Measurements from ENCODE around the gene FLVCR1. TPM values are rescaled to one million over a fixed set of nuclear protein-coding genes. Genes with fewer than 3 reads are reported as not detected.
A peak's percentile ranks its signal among the peaks of the same experiment; 100 is the strongest.

The FLVCR1 gene
- total and polyA plus RNA-seq, 9 of the 15 experiments (the other 6 are each of a cell fraction or from before 2014, with no cell fraction given) = 5.2 to 18.0 (median 12.5) TPM

DNA sequence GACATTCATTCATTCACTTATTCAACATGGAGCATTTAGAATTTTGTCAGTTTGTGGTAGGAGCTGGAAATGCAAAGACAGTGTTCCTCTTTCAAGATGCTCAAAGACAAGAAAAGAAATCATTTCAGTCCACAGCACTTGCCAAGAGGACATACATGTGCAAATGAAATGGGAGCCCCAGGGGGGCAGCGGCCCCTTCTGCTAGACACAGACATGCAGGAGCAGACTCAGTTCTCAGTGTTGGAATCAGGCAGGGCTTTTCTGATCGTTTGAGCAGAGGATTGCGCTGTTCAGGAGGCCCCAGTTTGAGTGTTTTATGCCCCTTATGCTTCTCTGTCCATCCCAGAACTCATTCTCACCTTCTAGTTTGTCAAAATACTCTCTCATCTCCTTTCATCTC lies 56.7 kb downstream of the FLVCR1 start:
- no peaks in the 10 kb centered on the region for H3K79me2 ChIP-seq (ENCODE audit: control insufficient read depth, insufficient read depth, low read length)
- ATAC-seq (no peak; the same call in 2 of the 3 replicates), FAIRE-seq (no peak), DNase-seq (ENCODE audit: extremely low read depth in 1 of 4, low spot score in 3 of 4) (no peak)
- 0 out of 2 replicates have a peak overlapping the region, but pooled peaks have one; percentile 38 for H2AFZ ChIP-seq (ENCODE audit: low read depth, low read length)
- H3K4me3 ChIP-seq = no peak overlapping the region
- no peaks in the 10 kb centered on the region for H3K9me1 ChIP-seq (ENCODE audit: control insufficient read depth, insufficient read depth, low read length)
- intact Hi-C loops (cut with micrococcal nuclease) = loop anchor here (2.0 to 10.0 kb wide), 7 partner anchors 57 to 440 kb away; partner anchors contain the start of genes BATF3 and FLVCR1
- H3K4me2 ChIP-seq (ENCODE audit: insufficient read depth, low read length) = no peak overlapping the region
- no peak overlapping the region for H3K9ac ChIP-seq (ENCODE audit: insufficient read depth in 1 of 2, low read depth in 2 of 2, low read length in 2 of 2)
- CTCF ChIA-PET (ENCODE audit: low intra/inter-chr PET ratio) = interaction anchor here (1.8 kb wide), 1 partner anchor 100 kb away, joined by 9 read pairs; no protein-coding TSS in a partner anchor
- no peaks in the 10 kb centered on the region for H3K36me3 ChIP-seq (ENCODE audit: control insufficient read depth, insufficient read depth, low read length)
- H3K4me1 ChIP-seq (replicated peaks in 1 of 2; ENCODE audit: control insufficient read depth in 2 of 2, insufficient read depth in 2 of 2, low read length in 2 of 2) = peaks cover 11% of the 10 kb centered on the region in 2 experiments; a peak in 4 of 5 replicates
- in situ Hi-C loops (cut with MboI) = no loop called here
- H3K27ac ChIP-seq (ENCODE audit: extremely low read depth, low read depth, low read length) = no peak overlapping the region
- 58% methylated on average over 3 of the region's 3 CpGs for WGBS (ENCODE audit: insufficient coverage, low coverage, missing lambda C conversion rate)
- peaks cover 2 to 10% of the 10 kb centered on the region in 2 experiments; a peak in 3 of 5 replicates for H3K27me3 ChIP-seq (ENCODE audit: control insufficient read depth in 2 of 2, insufficient read depth in 2 of 2, low read length in 2 of 2)
- POLR2A ChIA-PET = no interaction called here
- no peaks in the 10 kb centered on the region for H4K20me1 ChIP-seq (replicated peaks; ENCODE audit: control insufficient read depth, insufficient read depth, low read length)
- BruUV-seq (replicated peaks) = no TSS peak
- TF ChIP-seq ZNF263 (CRISPR knock-in tag; IDR thresholded peaks at IDR 0.05; ENCODE audit: borderline replicate concordance) (no peak), ZBTB1 (CRISPR knock-in tag; IDR thresholded peaks at IDR 0.05; ENCODE audit: borderline replicate concordance, low read depth) (no peak), TCFL5 (CRISPR knock-in tag; conservative IDR thresholded peaks at IDR 0.05) (no peak), MEIS2 (IDR thresholded peaks at IDR 0.05; ENCODE audit: partially characterized antibody) (no peak), ZNF696 (CRISPR knock-in tag; conservative IDR thresholded peaks at IDR 0.05) (no peak), POLR2AphosphoS2 (IDR thresholded peaks at IDR 0.05; ENCODE audit: low read length) (no peak), EZH2 (IDR thresholded peaks at IDR 0.05; ENCODE audit: borderline replicate concordance, low read depth, low read length) (no peak)
- TF ChIP-seq, protein P1, sequence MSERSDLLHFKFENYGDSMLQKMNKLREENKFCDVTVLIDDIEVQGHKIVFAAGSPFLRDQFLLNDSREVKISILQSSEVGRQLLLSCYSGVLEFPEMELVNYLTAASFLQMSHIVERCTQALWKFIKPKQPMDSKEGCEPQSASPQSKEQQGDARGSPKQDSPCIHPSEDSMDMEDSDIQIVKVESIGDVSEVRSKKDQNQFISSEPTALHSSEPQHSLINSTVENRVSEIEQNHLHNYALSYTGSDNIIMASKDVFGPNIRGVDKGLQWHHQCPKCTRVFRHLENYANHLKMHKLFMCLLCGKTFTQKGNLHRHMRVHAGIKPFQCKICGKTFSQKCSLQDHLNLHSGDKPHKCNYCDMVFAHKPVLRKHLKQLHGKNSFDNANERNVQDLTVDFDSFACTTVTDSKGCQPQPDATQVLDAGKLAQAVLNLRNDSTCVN (CRISPR knock-in tag; IDR thresholded peaks at IDR 0.05) = no peak
- H3K9me3 ChIP-seq (replicated peaks; ENCODE audit: control insufficient read depth, insufficient read depth, low read depth, low read length) = no peaks in the 10 kb centered on the region
